HG03139 (cell line): ENCODE measurements around the gene SP3.
A peak's percentile ranks its signal among the peaks of the same experiment; 100 is the strongest.

Source experiments
- ATAC-seq: cut with Tn5 transposase; IDR thresholded peaks from one replicate; pipeline ENCODE4 v1.9.1; 2021; ENCODE audit not compliant: unreplicated experiment

The SP3 gene

GRCh38 chr2:173997269-173997668 is 32.1 kb upstream of the SP3 start:
- peak; percentile 72 for ATAC-seq

GRCh38 chr2:173996766-173997165 is 31.6 kb upstream of the SP3 start:
- no peak for ATAC-seq

- ATAC-seq, result no peak
Observed at GRCh38 chr2:173993459-173993858, 28.3 kb upstream of the SP3 start.

GRCh38 chr2:173991856-173992588 is 26.8 kb upstream of the SP3 start:
- no peak for ATAC-seq

- no peak for ATAC-seq
Observed at GRCh38 chr2:173990970-173991819, 26.0 kb upstream of the SP3 start.

- ATAC-seq, result no peak
Observed at GRCh38 chr2:173990245-173990644, 25.1 kb upstream of the SP3 start.

GRCh38 chr2:173989884-173990215 is 24.7 kb upstream of the SP3 start:
- no peak for ATAC-seq

- no peak for ATAC-seq
Observed at GRCh38 chr2:173989160-173989883, 24.1 kb upstream of the SP3 start.

- no peak for ATAC-seq
Observed at GRCh38 chr2:173986805-173987204, 21.6 kb upstream of the SP3 start.

GRCh38 chr2:173985605-173985992 is 20.4 kb upstream of the SP3 start:
- no peak for ATAC-seq

GRCh38 chr2:173984866-173985604 is 19.9 kb upstream of the SP3 start:
- ATAC-seq, result no peak

- ATAC-seq, result no peak
Observed at GRCh38 chr2:173983391-173983871, 18.3 kb upstream of the SP3 start.

GRCh38 chr2:173982918-173983317 is 17.7 kb upstream of the SP3 start:
- ATAC-seq, result no peak

- ATAC-seq, result no peak
Observed at GRCh38 chr2:173982182-173982714, 17.1 kb upstream of the SP3 start.

- ATAC-seq, result no peak
Observed at GRCh38 chr2:173981520-173981919, 16.3 kb upstream of the SP3 start.

- no peak for ATAC-seq
Observed at GRCh38 chr2:173979751-173980351, 14.7 kb upstream of the SP3 start.

GRCh38 chr2:173978447-173978846 is 13.3 kb upstream of the SP3 start:
- no peak for ATAC-seq

GRCh38 chr2:173972636-173973035 is 7.5 kb upstream of the SP3 start:
- ATAC-seq, result no peak

- no peak for ATAC-seq
Observed at GRCh38 chr2:173972165-173972564, 7.0 kb upstream of the SP3 start.

- no peak for ATAC-seq
Observed at GRCh38 chr2:173970516-173970924, 5.3 kb upstream of the SP3 start.
